ENCODE measurements around the gene ZNF674.
A peak's percentile ranks its signal among the peaks of the same experiment; 100 is the strongest.
"Not testable (repeated sequence)": the region's sequence is repeated elsewhere in the genome, so short reads cannot be mapped to it uniquely, and the experiment has no call there.

The ZNF674 gene

DNA sequence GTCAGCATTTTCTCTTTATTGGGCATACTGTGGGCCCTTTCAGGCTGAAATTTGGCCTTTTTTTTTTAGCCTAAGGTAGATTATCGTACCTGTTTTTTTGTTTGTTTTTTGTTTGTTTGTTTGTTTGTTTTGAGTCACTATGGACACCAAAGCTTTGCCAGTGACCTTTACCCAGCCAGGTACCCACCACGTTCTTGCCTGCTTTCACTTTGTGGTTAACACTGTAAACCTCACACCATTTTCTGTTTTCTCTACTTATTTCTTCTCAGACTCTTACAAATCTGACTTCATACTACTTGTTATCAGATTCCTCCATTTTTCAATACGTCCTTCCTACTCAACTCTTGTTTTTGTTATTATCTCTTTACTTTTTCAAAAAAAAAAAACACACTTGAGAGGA, 81.5 kb downstream of the ZNF674 start:
- H3K4me3 ChIP-seq (ENCODE audit: low read depth, low read length): no peak overlapping the region
- DNase-seq (ENCODE audit: low read depth): no peak
- TF ChIP-seq POLR2A (IDR thresholded peaks at IDR 0.05; ENCODE audit: extremely low read depth, insufficient read length): no peak

DNA sequence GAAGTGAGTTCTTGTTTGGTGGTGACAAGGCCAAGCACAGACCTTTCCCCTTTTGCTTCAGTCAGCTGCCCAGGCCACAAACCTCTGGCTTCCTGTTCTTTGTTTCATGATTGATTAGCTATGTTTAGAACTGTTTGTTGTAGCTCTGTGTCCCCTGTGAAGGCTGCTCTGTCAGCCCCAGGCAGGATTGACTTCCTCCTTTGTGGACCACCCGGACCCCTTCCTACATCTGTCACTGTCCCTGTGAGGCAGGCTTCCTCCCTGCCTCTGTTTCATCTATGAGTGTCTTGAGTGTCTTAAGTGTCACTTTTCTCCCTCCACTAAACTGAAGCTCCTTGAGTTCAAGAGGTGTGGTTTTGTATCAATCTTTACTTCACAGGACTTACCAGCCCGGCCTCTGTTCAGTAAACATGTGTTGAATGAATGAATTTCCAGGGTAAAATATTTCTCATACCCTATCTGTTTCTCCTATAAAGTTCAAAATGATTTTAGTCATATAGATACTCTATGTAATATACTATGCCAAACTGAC, 83.5 kb downstream of the ZNF674 start:
- peak; percentile 11 for DNase-seq (ENCODE audit: low read depth)
- no peak for TF ChIP-seq POLR2A (IDR thresholded peaks at IDR 0.05; ENCODE audit: extremely low read depth, insufficient read length)
- TF ChIP-seq, protein P1, sequence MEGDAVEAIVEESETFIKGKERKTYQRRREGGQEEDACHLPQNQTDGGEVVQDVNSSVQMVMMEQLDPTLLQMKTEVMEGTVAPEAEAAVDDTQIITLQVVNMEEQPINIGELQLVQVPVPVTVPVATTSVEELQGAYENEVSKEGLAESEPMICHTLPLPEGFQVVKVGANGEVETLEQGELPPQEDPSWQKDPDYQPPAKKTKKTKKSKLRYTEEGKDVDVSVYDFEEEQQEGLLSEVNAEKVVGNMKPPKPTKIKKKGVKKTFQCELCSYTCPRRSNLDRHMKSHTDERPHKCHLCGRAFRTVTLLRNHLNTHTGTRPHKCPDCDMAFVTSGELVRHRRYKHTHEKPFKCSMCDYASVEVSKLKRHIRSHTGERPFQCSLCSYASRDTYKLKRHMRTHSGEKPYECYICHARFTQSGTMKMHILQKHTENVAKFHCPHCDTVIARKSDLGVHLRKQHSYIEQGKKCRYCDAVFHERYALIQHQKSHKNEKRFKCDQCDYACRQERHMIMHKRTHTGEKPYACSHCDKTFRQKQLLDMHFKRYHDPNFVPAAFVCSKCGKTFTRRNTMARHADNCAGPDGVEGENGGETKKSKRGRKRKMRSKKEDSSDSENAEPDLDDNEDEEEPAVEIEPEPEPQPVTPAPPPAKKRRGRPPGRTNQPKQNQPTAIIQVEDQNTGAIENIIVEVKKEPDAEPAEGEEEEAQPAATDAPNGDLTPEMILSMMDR (IDR thresholded peaks at IDR 0.05; ENCODE audit: low read depth, low read length): no peak
- TF ChIP-seq, protein P2, sequence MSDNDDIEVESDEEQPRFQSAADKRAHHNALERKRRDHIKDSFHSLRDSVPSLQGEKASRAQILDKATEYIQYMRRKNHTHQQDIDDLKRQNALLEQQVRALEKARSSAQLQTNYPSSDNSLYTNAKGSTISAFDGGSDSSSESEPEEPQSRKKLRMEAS (IDR thresholded peaks at IDR 0.05; ENCODE audit: low read depth, low read length): no peak
- TF ChIP-seq MYC (IDR thresholded peaks at IDR 0.05; ENCODE audit: low read depth, low read length): no peak
- no peak overlapping the region for H3K4me3 ChIP-seq (ENCODE audit: low read depth, low read length)

DNA sequence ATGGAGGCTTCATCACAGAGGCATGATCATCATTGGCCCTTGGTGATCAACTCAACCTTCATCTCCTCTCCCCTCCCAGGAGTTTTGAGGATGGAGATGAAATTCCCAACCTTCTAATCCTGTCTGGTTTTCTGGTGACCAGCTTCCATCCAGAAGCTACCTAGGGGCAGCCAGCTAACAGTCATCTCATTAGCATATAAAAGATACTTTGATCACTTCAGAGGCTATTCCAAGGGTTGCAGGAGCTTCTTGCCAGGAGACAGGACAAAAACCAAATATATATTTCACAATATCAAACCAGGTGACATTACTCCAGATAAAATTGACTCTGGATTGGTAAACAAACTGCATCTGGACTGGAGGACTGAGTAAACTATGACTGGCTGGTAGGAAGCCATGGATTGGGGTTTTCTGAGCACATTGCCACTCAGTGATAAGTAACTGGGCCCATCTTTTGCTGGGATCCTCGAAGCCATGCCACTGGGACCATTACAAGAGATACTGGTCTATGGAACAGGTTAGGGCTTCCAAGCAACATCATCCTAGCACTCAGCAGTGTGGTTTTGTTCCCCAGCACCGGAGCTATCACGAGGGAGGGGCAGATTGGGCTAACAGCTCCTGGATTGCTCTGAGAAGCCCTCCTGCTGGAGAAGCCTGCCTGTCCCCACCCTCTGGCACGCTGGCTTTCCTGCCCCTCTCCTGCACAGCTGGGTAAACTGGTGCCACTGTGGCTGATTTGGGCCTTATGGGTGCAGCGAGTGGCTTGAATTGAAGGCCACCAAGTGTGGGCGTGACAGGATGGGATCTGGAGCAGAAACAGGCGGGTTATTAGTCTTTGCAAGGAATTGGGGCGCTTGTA, 84.2 kb downstream of the ZNF674 start:
- H3K4me3 ChIP-seq (ENCODE audit: low read depth, low read length); DNase-seq (ENCODE audit: low read depth): not testable (repeated sequence)

DNA sequence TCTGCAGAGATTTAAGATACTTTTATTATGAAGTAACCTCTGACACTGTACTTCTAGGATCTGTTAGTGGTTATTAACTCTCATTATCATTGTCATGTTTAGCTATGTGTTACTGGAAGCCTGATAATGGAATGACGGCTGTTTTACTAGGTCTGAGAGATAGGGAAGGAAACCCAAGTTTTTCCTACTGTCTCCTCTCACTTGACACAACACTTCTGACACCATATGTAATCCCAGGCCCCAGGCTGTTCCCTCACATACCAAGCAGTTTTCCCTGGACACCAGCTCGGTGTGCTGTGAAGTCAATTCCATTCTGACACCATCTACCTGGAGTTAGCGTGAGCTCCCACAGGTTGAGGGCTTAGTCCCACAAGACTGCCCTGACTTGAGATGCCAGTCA, 85.6 kb downstream of the ZNF674 start:
- no peak for DNase-seq (ENCODE audit: low read depth)
- TF ChIP-seq, protein P1 (IDR thresholded peaks at IDR 0.05; ENCODE audit: low read depth, low read length): no peak
- TF ChIP-seq, protein P2 (IDR thresholded peaks at IDR 0.05; ENCODE audit: low read depth, low read length): no peak
- TF ChIP-seq POLR2A (IDR thresholded peaks at IDR 0.05; ENCODE audit: extremely low read depth, insufficient read length) (no peak), MYC (IDR thresholded peaks at IDR 0.05; ENCODE audit: low read depth, low read length) (no peak)
- H3K4me3 ChIP-seq (ENCODE audit: low read depth, low read length): no peak overlapping the region

DNA sequence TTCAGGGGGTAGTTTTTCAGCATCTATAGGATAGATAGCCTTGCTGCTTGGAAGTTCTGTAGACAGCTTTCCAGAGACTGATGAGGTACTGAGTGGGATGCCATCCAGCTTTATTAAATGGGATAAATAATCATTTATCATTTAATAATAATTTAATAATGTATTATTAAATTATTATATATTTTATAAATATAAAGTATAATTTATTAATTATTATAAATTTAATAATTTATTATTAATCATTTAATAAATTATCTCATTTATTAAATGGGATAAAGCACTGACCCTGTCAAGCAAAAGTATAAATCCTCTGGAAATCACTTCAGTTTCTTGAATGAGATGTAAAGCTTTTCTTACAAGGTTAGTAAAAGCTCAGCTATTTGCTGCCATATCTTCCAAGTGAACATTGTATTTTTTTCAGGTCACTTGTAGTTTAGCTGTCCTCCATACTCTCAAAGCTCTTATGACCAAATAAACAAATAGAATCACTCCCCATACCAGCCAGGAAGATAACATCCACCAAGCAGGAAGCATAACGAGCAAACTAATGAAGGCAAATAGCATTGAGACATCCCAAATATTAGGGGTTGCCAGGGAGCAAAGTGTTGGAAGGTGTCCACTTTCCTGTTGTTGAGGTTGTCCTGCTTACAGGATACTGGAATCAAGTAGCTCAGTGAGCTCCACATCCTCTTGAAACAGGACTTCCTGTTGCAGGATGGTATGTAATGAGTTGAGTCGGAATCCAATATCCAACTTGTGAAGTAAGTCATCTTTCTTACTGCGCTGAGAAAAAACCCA, 88.9 kb downstream of the ZNF674 start:
- DNase-seq (ENCODE audit: low read depth): no peak
- TF ChIP-seq POLR2A (IDR thresholded peaks at IDR 0.05; ENCODE audit: extremely low read depth, insufficient read length): no peak
- TF ChIP-seq, protein P2 (IDR thresholded peaks at IDR 0.05; ENCODE audit: low read depth, low read length): no peak
- no peak overlapping the region for H3K4me3 ChIP-seq (ENCODE audit: low read depth, low read length)
